Right lobe of liver (tissue), 6 donors: Measurements from ENCODE around the gene XPR1. TPM values are rescaled to one million over a fixed set of nuclear protein-coding genes. Genes with fewer than 3 reads are reported as not detected.
A peak's percentile ranks its signal among the peaks of the same experiment; 100 is the strongest.

Experiments used
- ATAC-seq, 4 donors: fragments of 200-7000 bp; cut with Tn5 transposase; one replicate each; pipeline ENCODE4 v1.9.1; 2020; ENCODE audit warnings: mild to moderate bottlenecking in 4 of 4, moderate library complexity in 4 of 4
- DNase-seq, 3 donors: peaks; one replicate each; pipeline ENCODE4 v3.0.0-alpha.2; 2020
- H3K27ac ChIP-seq, 3 donors: fragments of 200-600 bp; one replicate each; pipeline ENCODE4 v1.8.0; 2022
- H3K27me3 ChIP-seq, 2 donors: fragments of 200-600 bp; one replicate each; pipeline ENCODE4 v1.8.0; 2022
- H3K36me3 ChIP-seq, 4 donors: fragments of 200-600 bp; sonication (generic) in 1 of 4; one replicate each; pipeline versions ENCODE4 v1.5.1 to v1.8.0; 2017 to 2022; ENCODE audit warnings: control low read depth in 1 of 4
- H3K4me1 ChIP-seq, 4 donors: fragments of 200-600 bp; sonication (generic) in 1 of 4; one replicate each; pipeline versions ENCODE4 v1.5.1 to v1.8.0; 2017 to 2022; ENCODE audit warnings: control low read depth in 1 of 4
- H3K4me3 ChIP-seq, 3 donors: fragments of 200-600 bp; one replicate each; pipeline ENCODE4 v1.8.0; 2022
- H3K9me3 ChIP-seq, 4 donors: fragments of 200-600 bp; sonication (generic) in 1 of 4; one replicate each; pipeline versions ENCODE4 v1.5.1 to v1.8.0; 2017 to 2022; ENCODE audit warnings: control low read depth in 1 of 4
- CTCF ChIP-seq, 4 donors: fragments of 200-600 bp in 3 of 4; fragments of 450-650 bp in 1 of 4; IDR thresholded peaks; one replicate each; pipeline versions ENCODE4 v1.5.1 to v1.8.0; 2016 to 2022; ENCODE audit warnings: antibody characterized with exemption in 4 of 4, mild to moderate bottlenecking in 2 of 4
- POLR2A ChIP-seq: fragments of 450-650 bp; IDR thresholded peaks from one replicate; pipeline ENCODE4 v1.6.1; 2017; ENCODE audit warnings: antibody characterized with exemption, mild to moderate bottlenecking
- WGBS: methylation state at CpG from one replicate; pipeline ENCODE4 v1.1.6; 2018; ENCODE audit warnings: low coverage, low lambda C conversion rate; ENCODE audit not compliant: insufficient coverage; ENCODE audit errors: missing lambda C conversion rate; 5-methylcytosine and 5-hydroxymethylcytosine counted together
- intact Hi-C, 2 donors: fragments of 100-400 bp; cut with DNase I; formaldehyde crosslinking; loops; one replicate each; pipeline versions ENCODE4 v1.11.2 to v1.14.1; 2022
- total RNA-seq, 6 experiments: library from RNA; depleted of rRNA in 2 of 6; stranded (reverse); fragments of >200 nt in 2 of 6; fragmentation: NEBNext Ultra II Directional in 3 of 6; extraction: Animal tissue kit (Norgen Biotek cat#: 25700) in 3 of 6; gene quantifications; one replicate each; pipeline versions ENCODE4 v1.1.0 to v1.2.4, GENCODE V29; 2016 to 2023
- donor health status: DM: no; HTN: yes; CAD: no.
- donor health status: DM: no; HTN: no; CAD: no.
- donor health status: DM: no; HTN: no; CAD: no.
- donor health status: DM: no; HTN: yes; CAD: no.
- donor health status: DM: no; HTN: yes; CAD: no.

The XPR1 gene
- total RNA-seq, 6 experiments from 2014 or later = 5.9 to 10.0 (median 9.0) TPM

- no peaks in the 10 kb centered on the region for H3K27me3 ChIP-seq
- H3K4me3 ChIP-seq = no peak overlapping the region
- H3K36me3 ChIP-seq = no peaks in the 10 kb centered on the region
- no peak for ATAC-seq
- TF ChIP-seq POLR2A (no peak), CTCF (IDR thresholded peaks at IDR 0.05) (no peak)
- intact Hi-C loops = no loop called here
- H3K4me1 ChIP-seq = no peaks in the 10 kb centered on the region
- WGBS = 60% methylated on average over 8 of the region's 8 CpGs
- H3K27ac ChIP-seq = no peak overlapping the region
- H3K9me3 ChIP-seq = no peaks in the 10 kb centered on the region
- DNase-seq = no peak
Measured at GRCh38 chr1:180615493-180616290, 16.1 kb upstream of the XPR1 start.

GRCh38 chr1:180616439-180616838 is 15.4 kb upstream of the XPR1 start:
- no peaks in the 10 kb centered on the region for H3K27me3 ChIP-seq
- intact Hi-C loops = no loop called here
- DNase-seq = no peak
- H3K4me3 ChIP-seq = no peak overlapping the region
- H3K27ac ChIP-seq = no peak overlapping the region
- 82% methylated on average over 5 of the region's 6 CpGs for WGBS
- TF ChIP-seq CTCF (IDR thresholded peaks at IDR 0.05) (no peak), POLR2A (no peak)
- no peak for ATAC-seq
- no peaks in the 10 kb centered on the region for H3K4me1 ChIP-seq
- no peaks in the 10 kb centered on the region for H3K36me3 ChIP-seq
- no peaks in the 10 kb centered on the region for H3K9me3 ChIP-seq

GRCh38 chr1:180617774-180618395 is 13.9 kb upstream of the XPR1 start:
- no peak overlapping the region for H3K27ac ChIP-seq
- 66% methylated on average over 4 of the region's 4 CpGs for whole genome bisulfite sequencing

GRCh38 chr1:180620581-180620980 is 11.2 kb upstream of the XPR1 start:
- no peaks in the 10 kb centered on the region for H3K36me3 ChIP-seq
- intact Hi-C loops = no loop called here

More at GRCh38 chr1:180617774-180618395, 13.9 kb upstream of the XPR1 start:
- intact Hi-C loops = no loop called here
- Histone ChIP-seq H3K9me3 (no peaks in the 10 kb centered on the region), H3K4me1 (no peaks in the 10 kb centered on the region), H3K36me3 (no peaks in the 10 kb centered on the region), H3K27me3 (no peaks in the 10 kb centered on the region), H3K4me3 (no peak overlapping the region)
- no peak for TF ChIP-seq POLR2A
- TF ChIP-seq CTCF (IDR thresholded peaks at IDR 0.05) = no peak
- peak in 3 of 4 donors; percentile 28 to 47 (median 35) for ATAC-seq
- no peak for DNase-seq

More at GRCh38 chr1:180620581-180620980, 11.2 kb upstream of the XPR1 start:
- no peak for TF ChIP-seq CTCF (IDR thresholded peaks at IDR 0.05)
- no peak for TF ChIP-seq POLR2A
- H3K4me1 ChIP-seq = no peaks in the 10 kb centered on the region
- no peak overlapping the region for H3K27ac ChIP-seq
- no peaks in the 10 kb centered on the region for H3K9me3 ChIP-seq
- 90% methylated on average over 4 of the region's 4 CpGs for WGBS
- DNase-seq (no peak), ATAC-seq (no peak)
- no peaks in the 10 kb centered on the region for H3K27me3 ChIP-seq
- H3K4me3 ChIP-seq = no peak overlapping the region
